CD4-positive, alpha-beta T cell (primary cell): ENCODE measurements around the gene ONECUT1. TPM values are rescaled to one million over a fixed set of nuclear protein-coding genes. Genes with fewer than 3 reads are reported as not detected.

Experiments
- ATAC-seq: fragments of 200-7000 bp; cut with Tn5 transposase; one replicate; pipeline ENCODE4 v1.10.0; 2022; ENCODE audit warnings: mild to moderate bottlenecking; ENCODE audit not compliant: poor library complexity
- CTCF ChIA-PET: fragments of 350-600 bp; sonication (Branson Sonifier 250); formaldehyde crosslinking; loops from one replicate; lab custom pipeline; 2021; ENCODE audit warnings: antibody characterized with exemption, inconsistent platforms; lab: Charles Lee
- POLR2A ChIA-PET: fragments of 350-600 bp; sonication (Branson Sonifier 250); formaldehyde crosslinking; loops from one replicate; lab custom pipeline; 2021; ENCODE audit warnings: antibody characterized with exemption, inconsistent platforms; lab: Charles Lee
- DNase-seq, 14 experiments: peaks; one replicate each; pipeline ENCODE4 v3.0.0-alpha.2; 2013 to 2020; ENCODE audit warnings: mixed read lengths in 2 of 14
- H3K27ac ChIP-seq, 2 donors: one replicate each; pipeline versions ENCODE4 v1.5.1 to v1.7.0; 2013; ENCODE audit warnings: low read length in 2 of 2, low read depth in 1 of 2, mild to moderate bottlenecking in 1 of 2
- H3K27me3 ChIP-seq, 2 experiments: 1 replicate in 1 of 2; 2 replicates in 1 of 2; pipeline versions ENCODE4 v1.6.1 to v1.7.0; 2013; ENCODE audit warnings: low read length in 2 of 2, control low read depth in 1 of 2, mild to moderate bottlenecking in 1 of 2, moderate library complexity in 1 of 2; ENCODE audit not compliant: insufficient read depth in 2 of 2, control insufficient read depth in 1 of 2
- H3K36me3 ChIP-seq: one replicate; pipeline ENCODE4 v1.6.1; 2013; ENCODE audit warnings: low read length, control low read depth; ENCODE audit not compliant: insufficient read depth
- H3K4me1 ChIP-seq: one replicate; pipeline ENCODE4 v1.6.1; 2013; ENCODE audit warnings: low read length, control low read depth; ENCODE audit not compliant: insufficient read depth
- H3K4me3 ChIP-seq: one replicate; pipeline ENCODE4 v1.5.1; 2013; ENCODE audit warnings: mild to moderate bottlenecking, low read length, moderate library complexity
- H3K9me3 ChIP-seq, 2 experiments: 1 replicate in 1 of 2; 2 replicates in 1 of 2; pipeline versions ENCODE4 v1.6.1 to v1.7.0; 2013; ENCODE audit warnings: low read length in 2 of 2, mild to moderate bottlenecking in 2 of 2, control low read depth in 1 of 2, moderate library complexity in 1 of 2; ENCODE audit not compliant: control insufficient read depth in 1 of 2, insufficient read depth in 1 of 2
- H3K27ac Mint-ChIP-seq: one replicate; pipeline ENCODE4 v1.8.0; 2020; ENCODE audit warnings: mixed read lengths
- H3K27me3 Mint-ChIP-seq: one replicate; pipeline ENCODE4 v1.8.0; 2021; ENCODE audit warnings: mixed read lengths
- H3K36me3 Mint-ChIP-seq: one replicate; pipeline ENCODE4 v1.8.0; 2021; ENCODE audit warnings: low read depth, mixed read lengths
- H3K4me1 Mint-ChIP-seq: one replicate; pipeline ENCODE4 v1.8.0; 2021; ENCODE audit warnings: low read depth, mixed read lengths
- H3K4me3 Mint-ChIP-seq: one replicate; pipeline ENCODE4 v1.8.0; 2020; ENCODE audit warnings: mild to moderate bottlenecking, mixed read lengths
- H3K9me3 Mint-ChIP-seq: one replicate; pipeline ENCODE4 v1.8.0; 2020; ENCODE audit warnings: mixed read lengths
- CTCF ChIP-seq: fragments of 200-600 bp; IDR thresholded peaks from one replicate; pipeline ENCODE4 v1.8.0; 2022; ENCODE audit warnings: antibody characterized with exemption, mild to moderate bottlenecking
- intact Hi-C, 2 experiments: fragments of 100-400 bp; cut with DNase I in 1 of 2; cut with micrococcal nuclease in 1 of 2; formaldehyde crosslinking; loops; one replicate each; pipeline versions ENCODE4 v1.15.1 to v1.9.0; 2023 to 2025; cut with DNase I, micrococcal nuclease
- total RNA-seq, 174 experiments: library from RNA in 2 of 174; stranded (reverse) in 2 of 174; gene quantifications; one replicate each; pipeline ENCODE4 v1.2.3 and lab custom pipeline; 2021 to 2026

Gene ONECUT1
- total RNA-seq, 2 experiments from 2014 or later: not detected

- ATAC-seq (no peak), DNase-seq (no peak)
- POLR2A ChIA-PET: no interaction called here
- TF ChIP-seq CTCF: no peak
- Mint-ChIP-seq H3K27me3 (peaks cover 87% of the 10 kb centered on the region), H3K4me1 (peaks cover 52% of the 10 kb centered on the region), H3K9me3 (no peaks in the 10 kb centered on the region), H3K36me3 (no peaks in the 10 kb centered on the region), H3K4me3 (no peak overlapping the region), H3K27ac (no peak overlapping the region)
- CTCF ChIA-PET: no interaction called here
- H3K4me3 ChIP-seq: no peak overlapping the region
- H3K27ac ChIP-seq: no peak overlapping the region
- H3K27me3 ChIP-seq: peaks cover 95 to 100% of the 10 kb centered on the region in 2 experiments
- peaks cover 10 to 50% of the 10 kb centered on the region in 2 experiments for H3K9me3 ChIP-seq
- peaks cover 57% of the 10 kb centered on the region for H3K4me1 ChIP-seq
- intact Hi-C loops: no loop called here
- no peaks in the 10 kb centered on the region for H3K36me3 ChIP-seq
These were observed 12.0 kb upstream of the ONECUT1 start for GRCh38 chr15:52802110-52802509.

GRCh38 chr15:52801748-52802085 is 11.6 kb upstream of the ONECUT1 start:
- no peak for ATAC-seq
- H3K4me1 Mint-ChIP-seq: peaks cover 56% of the 10 kb centered on the region

GRCh38 chr15:52800828-52801747 is 11.0 kb upstream of the ONECUT1 start:
- Histone ChIP-seq H3K36me3 (no peaks in the 10 kb centered on the region), H3K27ac (no peak overlapping the region), H3K27me3 (peaks cover 95 to 100% of the 10 kb centered on the region in 2 experiments), H3K4me3 (no peak overlapping the region), H3K4me1 (peaks cover 54% of the 10 kb centered on the region), H3K9me3 (peaks cover 10 to 53% of the 10 kb centered on the region in 2 experiments)
- Mint-ChIP-seq H3K9me3 (no peaks in the 10 kb centered on the region), H3K27me3 (peaks cover 87% of the 10 kb centered on the region), H3K4me3 (no peak overlapping the region), H3K27ac (no peak overlapping the region), H3K36me3 (no peaks in the 10 kb centered on the region), H3K4me1 (peaks cover 59% of the 10 kb centered on the region)
- no peak for ATAC-seq
- DNase-seq: no peak
- ChIA-PET CTCF (no interaction called here), POLR2A (no interaction called here)
- intact Hi-C loops: no loop called here
- TF ChIP-seq CTCF: no peak

More at GRCh38 chr15:52801748-52802085, 11.6 kb upstream of the ONECUT1 start:
- no peaks in the 10 kb centered on the region for H3K36me3 Mint-ChIP-seq
- no peaks in the 10 kb centered on the region for H3K9me3 Mint-ChIP-seq
- no peak overlapping the region for H3K4me3 Mint-ChIP-seq
- no peak overlapping the region for H3K27ac Mint-ChIP-seq
- H3K27me3 Mint-ChIP-seq: peaks cover 87% of the 10 kb centered on the region
- intact Hi-C loops: no loop called here
- Histone ChIP-seq H3K9me3 (peaks cover 10 to 52% of the 10 kb centered on the region in 2 experiments), H3K4me3 (no peak overlapping the region), H3K4me1 (peaks cover 57% of the 10 kb centered on the region), H3K36me3 (no peaks in the 10 kb centered on the region), H3K27me3 (peaks cover 95 to 100% of the 10 kb centered on the region in 2 experiments), H3K27ac (no peak overlapping the region)
- POLR2A ChIA-PET: no interaction called here
- TF ChIP-seq CTCF: no peak
- CTCF ChIA-PET: no interaction called here
- no peak for DNase-seq
